ENCODE data around the gene NFE2L2. TPM values are rescaled to one million over a fixed set of nuclear protein-coding genes. Genes with fewer than 3 reads are reported as not detected.

Gene NFE2L2
- polyA plus RNA-seq, 1 donor (not counting 4 experiments of a cell fraction or from before 2014, with no cell fraction given): 177 TPM

- DNase-seq (ENCODE audit: low read depth, low spot score) (no peak), FAIRE-seq (no peak)
- dilution Hi-C loops (cut with MboI; ENCODE audit: extremely low pct_ligation_motif_present, low sequenced_read_pairs): no loop called here
- H3K4me3 ChIP-seq (ENCODE audit: control insufficient read depth in 2 of 3, extremely low read depth in 1 of 3, insufficient read depth in 2 of 3, low read depth in 1 of 3, low read length in 3 of 3): no peak overlapping the region
- no peak overlapping the region for H3K9ac ChIP-seq (ENCODE audit: control insufficient read depth, extremely low read depth, insufficient read depth, low read length)
- TF ChIP-seq EZH2 (IDR thresholded peaks at IDR 0.05; ENCODE audit: low read length): no peak
- TF ChIP-seq, protein P1, sequence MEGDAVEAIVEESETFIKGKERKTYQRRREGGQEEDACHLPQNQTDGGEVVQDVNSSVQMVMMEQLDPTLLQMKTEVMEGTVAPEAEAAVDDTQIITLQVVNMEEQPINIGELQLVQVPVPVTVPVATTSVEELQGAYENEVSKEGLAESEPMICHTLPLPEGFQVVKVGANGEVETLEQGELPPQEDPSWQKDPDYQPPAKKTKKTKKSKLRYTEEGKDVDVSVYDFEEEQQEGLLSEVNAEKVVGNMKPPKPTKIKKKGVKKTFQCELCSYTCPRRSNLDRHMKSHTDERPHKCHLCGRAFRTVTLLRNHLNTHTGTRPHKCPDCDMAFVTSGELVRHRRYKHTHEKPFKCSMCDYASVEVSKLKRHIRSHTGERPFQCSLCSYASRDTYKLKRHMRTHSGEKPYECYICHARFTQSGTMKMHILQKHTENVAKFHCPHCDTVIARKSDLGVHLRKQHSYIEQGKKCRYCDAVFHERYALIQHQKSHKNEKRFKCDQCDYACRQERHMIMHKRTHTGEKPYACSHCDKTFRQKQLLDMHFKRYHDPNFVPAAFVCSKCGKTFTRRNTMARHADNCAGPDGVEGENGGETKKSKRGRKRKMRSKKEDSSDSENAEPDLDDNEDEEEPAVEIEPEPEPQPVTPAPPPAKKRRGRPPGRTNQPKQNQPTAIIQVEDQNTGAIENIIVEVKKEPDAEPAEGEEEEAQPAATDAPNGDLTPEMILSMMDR (optimal IDR thresholded peaks at IDR 0.05 in 1 of 3, IDR thresholded peaks at IDR 0.05 in 1 of 3, conservative IDR thresholded peaks at IDR 0.05 in 1 of 3; ENCODE audit: extremely low read depth in 1 of 3, insufficient read depth in 2 of 3, low read length in 3 of 3): no peak
- H3K79me2 ChIP-seq (ENCODE audit: control insufficient read depth, insufficient read depth, low read length): no peaks in the 10 kb centered on the region
- H3K36me3 ChIP-seq (ENCODE audit: control insufficient read depth in 2 of 2, extremely low read depth in 1 of 2, insufficient read depth in 2 of 2, low read length in 2 of 2): no peaks in the 10 kb centered on the region
- no peak overlapping the region for H2AFZ ChIP-seq (ENCODE audit: control insufficient read depth, low read length)
- H3K9me3 ChIP-seq (ENCODE audit: control insufficient read depth, low read depth, low read length): no peaks in the 10 kb centered on the region
- no peak overlapping the region for H3K4me2 ChIP-seq (ENCODE audit: control insufficient read depth, extremely low read depth, insufficient read depth, low read depth, low read length)
- no peaks in the 10 kb centered on the region for H3K4me1 ChIP-seq (ENCODE audit: control insufficient read depth, extremely low read depth, insufficient read depth, low read length)
- no peaks in the 10 kb centered on the region for H3K9me1 ChIP-seq (ENCODE audit: control insufficient read depth, extremely low read depth, insufficient read depth, low read length)
- no peaks in the 10 kb centered on the region for H3K27me3 ChIP-seq (ENCODE audit: control insufficient read depth, extremely low read depth, insufficient read depth, low read length)
- H3K27ac ChIP-seq (ENCODE audit: control insufficient read depth, insufficient read depth, low read length): no peak overlapping the region
- no peaks in the 10 kb centered on the region for H4K20me1 ChIP-seq (ENCODE audit: control insufficient read depth, extremely low read depth, insufficient read depth, low read length)
Measured at GRCh38 chr2:177184606-177185005, 79.9 kb downstream of the NFE2L2 start.

- no peak for FAIRE-seq
- no peak overlapping the region for H3K27ac ChIP-seq (ENCODE audit: control insufficient read depth, insufficient read depth, low read length)
- H3K4me2 ChIP-seq (ENCODE audit: control insufficient read depth, extremely low read depth, insufficient read depth, low read depth, low read length): no peak overlapping the region
Measured at GRCh38 chr2:177183860-177184259, 80.7 kb downstream of the NFE2L2 start.

More at GRCh38 chr2:177183860-177184259, 80.7 kb downstream of the NFE2L2 start:
- no peak overlapping the region for H2AFZ ChIP-seq (ENCODE audit: control insufficient read depth, low read length)
- H3K4me1 ChIP-seq (ENCODE audit: control insufficient read depth, extremely low read depth, insufficient read depth, low read length): no peaks in the 10 kb centered on the region
- dilution Hi-C loops (cut with MboI; ENCODE audit: extremely low pct_ligation_motif_present, low sequenced_read_pairs): no loop called here
- H3K27me3 ChIP-seq (ENCODE audit: control insufficient read depth, extremely low read depth, insufficient read depth, low read length): no peaks in the 10 kb centered on the region
- H3K36me3 ChIP-seq (ENCODE audit: control insufficient read depth in 2 of 2, extremely low read depth in 1 of 2, insufficient read depth in 2 of 2, low read length in 2 of 2): no peaks in the 10 kb centered on the region
- H3K9ac ChIP-seq (ENCODE audit: control insufficient read depth, extremely low read depth, insufficient read depth, low read length): no peak overlapping the region
- no peak overlapping the region for H3K4me3 ChIP-seq (ENCODE audit: control insufficient read depth in 2 of 3, extremely low read depth in 1 of 3, insufficient read depth in 2 of 3, low read depth in 1 of 3, low read length in 3 of 3)
- H4K20me1 ChIP-seq (ENCODE audit: control insufficient read depth, extremely low read depth, insufficient read depth, low read length): no peaks in the 10 kb centered on the region
- no peaks in the 10 kb centered on the region for H3K79me2 ChIP-seq (ENCODE audit: control insufficient read depth, insufficient read depth, low read length)
- no peaks in the 10 kb centered on the region for H3K9me3 ChIP-seq (ENCODE audit: control insufficient read depth, low read depth, low read length)
- no peak for TF ChIP-seq EZH2 (IDR thresholded peaks at IDR 0.05; ENCODE audit: low read length)
- TF ChIP-seq, protein P1 (optimal IDR thresholded peaks at IDR 0.05 in 1 of 3, IDR thresholded peaks at IDR 0.05 in 1 of 3, conservative IDR thresholded peaks at IDR 0.05 in 1 of 3; ENCODE audit: extremely low read depth in 1 of 3, insufficient read depth in 2 of 3, low read length in 3 of 3): no peak
- DNase-seq (ENCODE audit: low read depth, low spot score): no peak
- no peaks in the 10 kb centered on the region for H3K9me1 ChIP-seq (ENCODE audit: control insufficient read depth, extremely low read depth, insufficient read depth, low read length)

Small RNA genes within 50 kb of the gene (small RNA-seq; reads per million reads assigned to genes)
- 0 reads per million in 3 experiments for gene MIR3128 (ENCODE audit: insufficient read length in 3 of 3, low read depth in 3 of 3, low replicate concordance in 1 of 3)
- gene MIR6512 (ENCODE audit: insufficient read length in 3 of 3, low read depth in 3 of 3, low replicate concordance in 1 of 3): 0 reads per million in 3 experiments
- gene RF00019 (ENCODE audit: insufficient read length in 3 of 3, low read depth in 3 of 3, low replicate concordance in 1 of 3): 0 reads per million in 3 experiments

Other genes starting within 250 kb of the NFE2L2 start
- 53.1 to 178 TPM (median 74.6 TPM) in 3 replicates for gene HNRNPA3, start 51.9 kb downstream of the NFE2L2 start, polyA plus RNA-seq
- 14.1 to 28.0 TPM (median 15.7 TPM) in 3 replicates for gene AGPS, start 128.0 kb upstream of the NFE2L2 start, polyA plus RNA-seq